ENCODE data around the gene PALLD. TPM values are rescaled to one million over a fixed set of nuclear protein-coding genes. Genes with fewer than 3 reads are reported as not detected.

The PALLD gene
- total RNA-seq, 1 experiment from 2014 or later: 166 TPM

DNA sequence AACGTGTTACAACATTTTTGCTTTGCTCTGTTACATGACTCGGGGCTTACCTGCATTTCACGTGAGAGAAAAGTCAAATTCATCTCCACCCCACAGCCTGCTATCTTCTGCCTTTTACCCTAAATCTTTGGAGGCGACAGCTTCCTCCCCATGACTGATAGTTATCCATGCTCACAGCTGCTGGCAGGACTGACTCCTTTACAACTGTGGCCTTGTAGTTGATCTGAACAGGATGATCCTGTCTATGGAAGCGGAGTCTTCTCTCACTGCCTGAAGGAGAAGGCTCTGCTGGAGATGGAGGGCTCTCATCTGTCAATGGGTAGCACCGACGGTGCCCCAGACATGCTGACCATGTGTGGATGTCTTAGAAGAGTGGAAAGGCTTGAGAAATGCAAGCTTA lies 362.2 kb downstream of the PALLD start:
- Histone ChIP-seq H3K79me2 (ENCODE audit: insufficient read depth, low read length) (peaks cover 92% of the 10 kb centered on the region), H4K20me1 (ENCODE audit: insufficient read depth) (no peaks in the 10 kb centered on the region), H3K4me2 (ENCODE audit: low read length) (no peak overlapping the region), H3K9ac (ENCODE audit: low read length) (no peak overlapping the region), H3K36me3 (ENCODE audit: control insufficient read depth in 1 of 2, insufficient read depth in 2 of 2, low read length in 2 of 2) (peaks cover 0 to 9% of the 10 kb centered on the region in 2 experiments; a peak in 3 of 4 replicates), H3K4me1 (ENCODE audit: control insufficient read depth in 1 of 2, insufficient read depth in 2 of 2, low read length in 2 of 2) (no peaks in the 10 kb centered on the region), H3K27ac (ENCODE audit: low read depth, low read length) (no peak overlapping the region), H3K27me3 (ENCODE audit: insufficient read depth, low read length) (no peaks in the 10 kb centered on the region), H3K9me3 (ENCODE audit: control insufficient read depth in 1 of 2, insufficient read depth in 1 of 2, low read depth in 1 of 2, low read length in 2 of 2) (no peaks in the 10 kb centered on the region), H2AFZ (ENCODE audit: low read depth, low read length, poor library complexity, severe bottlenecking) (no peak overlapping the region), H3K9me2 (ENCODE audit: insufficient read depth) (no peaks in the 10 kb centered on the region), H3K4me3 (replicated peaks in 1 of 2; ENCODE audit: low read depth in 1 of 2, low read length in 2 of 2) (no peak overlapping the region)
- ChIA-PET RAD21 (ENCODE audit: low non-redundant PET in 1 of 2, low total read pairs in 2 of 2, uncharacterized antibody in 2 of 2, unreplicated experiment in 2 of 2) (no interaction called here), POLR2A (no interaction called here), CTCF (no interaction called here)
- BruUV-seq (replicated peaks): no TSS peak
- intact Hi-C loops (cut with micrococcal nuclease): no loop called here
- TF ChIP-seq SP1 (IDR thresholded peaks at IDR 0.05; ENCODE audit: low read depth) (no peak), JUND (IDR thresholded peaks at IDR 0.05) (no peak), SIN3A (IDR thresholded peaks at IDR 0.05; ENCODE audit: low read depth) (no peak), YY1 (IDR thresholded peaks at IDR 0.05; ENCODE audit: extremely low read depth, insufficient replicate concordance, low read depth, low read length) (no peak), POLR2A (IDR thresholded peaks at IDR 0.05; ENCODE audit: borderline replicate concordance, extremely low read depth, insufficient read depth, insufficient read length) (no peak), CBX3 (IDR thresholded peaks at IDR 0.05; ENCODE audit: low read depth) (no peak), CEBPB (IDR thresholded peaks at IDR 0.05; ENCODE audit: low read depth) (no peak), SRF (IDR thresholded peaks at IDR 0.05; ENCODE audit: low read depth) (no peak), EZH2 (IDR thresholded peaks at IDR 0.05) (no peak), ELF1 (IDR thresholded peaks at IDR 0.05; ENCODE audit: borderline replicate concordance, low read depth) (no peak), RAD21 (IDR thresholded peaks at IDR 0.05; ENCODE audit: low read depth) (no peak), TCF7L2 (IDR thresholded peaks at IDR 0.05; ENCODE audit: borderline replicate concordance, extremely low read depth, insufficient read depth, insufficient read length) (no peak), ZBTB33 (IDR thresholded peaks at IDR 0.05; ENCODE audit: extremely low read depth, insufficient replicate concordance, low read length) (no peak), EGR1 (IDR thresholded peaks at IDR 0.05; ENCODE audit: low read depth) (no peak)
- TF ChIP-seq, protein P1, sequence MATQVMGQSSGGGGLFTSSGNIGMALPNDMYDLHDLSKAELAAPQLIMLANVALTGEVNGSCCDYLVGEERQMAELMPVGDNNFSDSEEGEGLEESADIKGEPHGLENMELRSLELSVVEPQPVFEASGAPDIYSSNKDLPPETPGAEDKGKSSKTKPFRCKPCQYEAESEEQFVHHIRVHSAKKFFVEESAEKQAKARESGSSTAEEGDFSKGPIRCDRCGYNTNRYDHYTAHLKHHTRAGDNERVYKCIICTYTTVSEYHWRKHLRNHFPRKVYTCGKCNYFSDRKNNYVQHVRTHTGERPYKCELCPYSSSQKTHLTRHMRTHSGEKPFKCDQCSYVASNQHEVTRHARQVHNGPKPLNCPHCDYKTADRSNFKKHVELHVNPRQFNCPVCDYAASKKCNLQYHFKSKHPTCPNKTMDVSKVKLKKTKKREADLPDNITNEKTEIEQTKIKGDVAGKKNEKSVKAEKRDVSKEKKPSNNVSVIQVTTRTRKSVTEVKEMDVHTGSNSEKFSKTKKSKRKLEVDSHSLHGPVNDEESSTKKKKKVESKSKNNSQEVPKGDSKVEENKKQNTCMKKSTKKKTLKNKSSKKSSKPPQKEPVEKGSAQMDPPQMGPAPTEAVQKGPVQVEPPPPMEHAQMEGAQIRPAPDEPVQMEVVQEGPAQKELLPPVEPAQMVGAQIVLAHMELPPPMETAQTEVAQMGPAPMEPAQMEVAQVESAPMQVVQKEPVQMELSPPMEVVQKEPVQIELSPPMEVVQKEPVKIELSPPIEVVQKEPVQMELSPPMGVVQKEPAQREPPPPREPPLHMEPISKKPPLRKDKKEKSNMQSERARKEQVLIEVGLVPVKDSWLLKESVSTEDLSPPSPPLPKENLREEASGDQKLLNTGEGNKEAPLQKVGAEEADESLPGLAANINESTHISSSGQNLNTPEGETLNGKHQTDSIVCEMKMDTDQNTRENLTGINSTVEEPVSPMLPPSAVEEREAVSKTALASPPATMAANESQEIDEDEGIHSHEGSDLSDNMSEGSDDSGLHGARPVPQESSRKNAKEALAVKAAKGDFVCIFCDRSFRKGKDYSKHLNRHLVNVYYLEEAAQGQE (IDR thresholded peaks at IDR 0.05; ENCODE audit: low read depth): no peak
- TF ChIP-seq, protein P2, sequence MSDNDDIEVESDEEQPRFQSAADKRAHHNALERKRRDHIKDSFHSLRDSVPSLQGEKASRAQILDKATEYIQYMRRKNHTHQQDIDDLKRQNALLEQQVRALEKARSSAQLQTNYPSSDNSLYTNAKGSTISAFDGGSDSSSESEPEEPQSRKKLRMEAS (IDR thresholded peaks at IDR 0.05): no peak
- DNase-seq (ENCODE audit: low read depth, low spot score) (no peak), ATAC-seq (no peak)
